NCI-H2029 treated with DMSO at 0.1 percent for 48 hours (cell line): ENCODE results near the gene ALG2.

Experiments
- DNase-seq: peaks from one replicate; lab custom pipeline; 2025; lab: John Stamatoyannopoulos, UW

The ALG2 gene, protein sequence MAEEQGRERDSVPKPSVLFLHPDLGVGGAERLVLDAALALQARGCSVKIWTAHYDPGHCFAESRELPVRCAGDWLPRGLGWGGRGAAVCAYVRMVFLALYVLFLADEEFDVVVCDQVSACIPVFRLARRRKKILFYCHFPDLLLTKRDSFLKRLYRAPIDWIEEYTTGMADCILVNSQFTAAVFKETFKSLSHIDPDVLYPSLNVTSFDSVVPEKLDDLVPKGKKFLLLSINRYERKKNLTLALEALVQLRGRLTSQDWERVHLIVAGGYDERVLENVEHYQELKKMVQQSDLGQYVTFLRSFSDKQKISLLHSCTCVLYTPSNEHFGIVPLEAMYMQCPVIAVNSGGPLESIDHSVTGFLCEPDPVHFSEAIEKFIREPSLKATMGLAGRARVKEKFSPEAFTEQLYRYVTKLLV

DNA sequence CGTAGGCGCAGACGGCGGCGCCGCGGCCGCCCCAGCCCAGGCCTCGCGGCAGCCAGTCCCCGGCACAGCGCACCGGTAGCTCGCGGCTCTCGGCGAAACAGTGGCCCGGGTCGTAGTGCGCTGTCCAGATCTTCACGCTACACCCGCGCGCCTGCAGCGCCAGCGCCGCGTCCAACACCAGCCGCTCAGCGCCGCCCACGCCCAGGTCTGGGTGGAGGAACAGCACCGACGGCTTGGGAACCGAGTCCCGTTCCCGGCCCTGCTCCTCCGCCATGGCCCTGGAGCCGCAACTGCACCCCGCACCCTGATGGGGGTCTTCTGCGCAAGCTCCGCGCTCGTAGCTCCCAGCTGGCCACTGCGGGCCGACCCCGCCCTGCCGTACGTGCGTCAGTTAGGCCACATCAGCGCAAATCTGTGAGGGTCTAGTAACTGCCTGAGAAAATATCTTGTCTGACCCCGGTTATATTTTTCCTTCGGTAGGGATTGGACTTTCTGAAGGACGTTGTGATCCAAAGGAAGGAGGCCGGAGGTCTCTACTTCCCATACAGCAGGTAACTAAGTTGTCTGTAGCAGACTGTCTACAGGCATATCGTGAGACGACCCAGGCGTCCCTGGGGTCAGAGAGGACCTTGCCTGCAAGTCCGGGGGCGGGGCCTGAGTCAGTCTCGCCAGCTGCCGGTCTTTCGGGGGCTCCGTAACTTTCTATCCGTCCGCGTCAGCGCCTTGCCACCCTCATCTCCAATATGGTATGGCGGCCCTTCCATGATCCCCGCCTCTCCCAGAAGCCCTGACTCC lies at the start of gene ALG2, which contains the start of gene SEC61B:
TSS of gene ALG2 (minus strand) at position 322 of the 795 bp plus-strand sequence. CDS start at position 274, 48 bp downstream.
TSS of gene SEC61B (plus strand) at position 662 of the 795 bp plus-strand sequence. CDS start at position 744, 82 bp downstream.
- peak; percentile 98 for DNase-seq

DNA sequence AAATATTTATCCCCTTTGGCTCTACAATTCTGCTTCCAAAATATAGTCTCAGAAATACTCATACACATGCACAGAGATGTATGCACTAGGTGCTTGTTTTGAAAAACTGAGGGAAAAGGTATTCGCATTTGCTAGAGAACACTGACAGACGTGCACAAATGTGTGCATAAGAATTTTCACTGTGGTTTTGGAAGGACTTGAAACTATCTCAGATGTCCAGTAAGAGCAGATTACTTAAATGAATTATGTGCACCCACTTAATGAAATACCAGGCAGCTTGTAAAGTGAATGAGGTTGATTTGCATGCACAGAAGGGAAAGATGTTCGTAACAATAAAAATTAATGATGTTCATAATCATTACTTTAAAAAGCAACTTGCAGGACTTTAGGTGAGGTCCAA lies 48.7 kb upstream of the ALG2 start:
- no peak for DNase-seq

DNA sequence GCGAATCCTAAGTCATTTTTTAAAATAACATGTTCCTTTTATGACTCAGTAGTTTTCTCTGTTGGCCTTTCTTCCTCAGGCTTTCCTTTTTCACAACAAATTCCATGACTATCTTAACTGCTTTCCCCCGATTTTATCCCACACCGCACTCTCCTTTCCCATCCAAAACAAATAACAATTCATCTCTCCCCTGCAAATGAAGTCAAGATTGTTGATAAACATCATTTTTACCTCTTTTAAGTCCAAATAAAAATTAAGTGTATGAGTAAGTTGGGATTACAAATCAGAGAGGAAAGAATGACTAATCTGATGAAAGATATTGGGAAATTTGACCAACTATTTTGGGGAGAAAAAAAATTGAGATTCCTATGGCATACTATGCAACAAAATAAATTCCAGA lies 47.7 kb upstream of the ALG2 start:
- no peak for DNase-seq

DNA sequence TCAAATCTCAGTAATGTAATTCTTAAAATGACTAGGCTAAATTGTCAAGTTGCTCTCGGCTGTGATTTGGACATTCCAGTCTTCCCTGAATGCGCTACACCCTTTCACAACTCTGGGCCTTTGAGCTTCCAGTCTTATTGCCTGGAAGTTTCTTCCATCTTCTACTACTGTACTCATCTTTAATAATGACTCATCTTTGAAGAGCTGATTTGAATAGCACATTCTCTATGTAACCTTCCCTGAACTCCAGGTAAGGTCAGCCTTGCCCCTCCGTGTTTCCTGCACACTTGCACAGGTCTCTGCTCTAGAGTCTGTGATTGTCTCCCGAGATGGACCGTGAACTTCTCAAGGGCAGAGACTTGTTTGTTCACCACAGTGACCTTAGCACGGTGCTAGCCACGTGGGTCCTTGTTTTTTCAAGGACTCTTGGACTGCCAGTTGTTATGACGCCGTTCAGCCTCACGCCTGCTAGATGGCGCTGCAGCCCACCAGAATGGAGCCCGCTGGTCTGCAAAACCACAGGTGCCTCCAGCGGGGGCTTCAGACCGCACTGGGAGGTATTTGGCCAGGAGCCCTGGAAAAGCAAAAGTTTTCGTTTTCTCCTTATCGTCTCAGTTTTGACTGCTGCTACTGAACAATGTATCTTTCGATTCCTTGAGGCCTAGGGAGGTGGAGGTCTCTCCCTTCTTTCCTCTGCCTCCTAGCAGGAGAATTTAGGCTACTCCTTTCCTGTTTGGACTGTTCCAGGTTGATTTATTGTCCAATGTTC lies 44.7 kb upstream of the ALG2 start:
- DNase-seq = peak; percentile 16

DNA sequence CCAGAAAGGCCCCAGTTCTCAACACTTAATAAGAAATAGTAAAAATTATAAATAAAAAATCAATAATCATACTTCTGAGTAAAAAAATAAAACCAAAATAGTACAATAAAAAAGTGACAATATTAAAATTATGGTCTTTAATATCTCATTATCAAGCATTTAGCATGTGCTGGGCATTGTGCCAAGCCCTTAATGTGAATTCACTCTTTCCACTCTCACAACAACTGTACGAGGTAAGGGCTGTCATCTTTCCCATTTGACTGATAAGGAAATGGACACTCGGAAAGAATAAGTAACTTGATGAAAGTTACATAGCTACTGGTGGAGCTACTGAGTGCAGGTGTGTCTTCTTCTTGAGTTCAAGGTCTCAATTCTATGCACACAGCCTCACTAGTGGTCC lies 43.9 kb upstream of the ALG2 start:
- DNase-seq = no peak

DNA sequence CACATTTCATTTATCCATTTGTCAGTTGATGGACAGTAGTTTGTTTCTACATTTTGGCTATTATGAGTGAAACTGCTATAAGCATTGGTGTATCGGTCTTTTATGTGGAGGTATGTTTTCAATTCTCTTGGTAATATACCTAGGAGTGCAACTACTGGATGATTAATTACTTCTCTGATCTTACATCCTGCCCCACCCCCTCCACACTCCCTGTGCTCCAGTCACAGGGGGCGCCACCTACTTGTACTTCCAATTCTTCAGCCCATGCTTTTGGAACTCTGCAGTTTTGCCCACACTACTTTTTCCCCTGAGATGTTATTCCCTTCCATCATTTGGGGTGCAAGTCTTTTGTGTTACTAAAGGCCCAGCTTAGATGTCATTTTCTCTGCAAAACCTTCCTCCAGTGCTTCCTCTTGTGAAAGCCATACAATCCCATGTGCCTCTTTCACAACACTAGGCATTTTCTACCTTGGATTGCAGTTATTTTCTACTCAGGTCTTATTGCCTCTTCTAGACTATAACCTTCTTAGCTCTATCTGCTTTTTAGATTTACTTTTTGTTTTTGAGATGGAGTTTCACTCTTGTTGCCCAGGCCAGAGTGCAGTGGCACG lies 42.4 kb upstream of the ALG2 start:
- DNase-seq = no peak

DNA sequence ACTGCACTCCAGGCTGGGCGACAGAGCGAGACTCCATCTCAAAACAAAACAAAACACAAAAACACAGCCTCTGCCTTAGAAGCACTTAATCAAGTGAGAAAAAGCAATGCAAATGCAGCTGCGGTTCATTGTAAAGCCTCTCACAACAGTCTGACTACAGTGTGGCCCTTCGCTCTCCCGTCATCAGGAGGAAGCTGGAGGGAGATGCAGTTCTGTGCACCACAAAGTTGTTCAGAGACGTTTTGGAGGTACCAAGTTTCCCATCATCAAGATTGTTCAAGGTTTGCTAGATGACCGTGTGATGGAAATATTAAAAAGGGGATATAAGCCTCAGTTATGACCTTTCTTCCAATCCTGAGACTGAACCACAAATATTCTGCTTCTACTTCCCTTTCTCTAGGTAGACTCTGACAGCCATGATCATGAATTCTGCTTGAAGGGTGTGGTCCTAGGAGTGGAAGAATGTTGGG lies 41.2 kb upstream of the ALG2 start:
- DNase-seq = no peak

DNA sequence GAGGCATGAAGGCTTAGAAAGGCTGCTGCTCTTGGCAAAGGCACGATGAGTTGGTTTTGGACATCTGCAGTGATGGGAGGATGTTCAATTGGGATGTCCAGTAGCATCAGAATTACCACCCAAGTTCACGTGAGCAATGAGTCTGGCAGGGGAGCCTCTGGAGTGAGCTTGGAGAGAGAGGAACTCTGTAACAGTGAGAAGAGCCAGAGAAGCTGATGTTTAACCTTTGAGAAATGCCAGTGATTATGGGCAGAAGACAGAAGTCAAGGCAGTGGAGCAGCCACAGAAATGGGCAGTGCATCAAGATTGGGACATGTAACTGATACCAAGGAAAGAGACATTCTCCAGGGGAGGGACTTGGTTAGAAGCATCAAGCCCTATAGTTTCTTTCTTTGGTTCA lies 40.2 kb upstream of the ALG2 start:
- no peak for DNase-seq

DNA sequence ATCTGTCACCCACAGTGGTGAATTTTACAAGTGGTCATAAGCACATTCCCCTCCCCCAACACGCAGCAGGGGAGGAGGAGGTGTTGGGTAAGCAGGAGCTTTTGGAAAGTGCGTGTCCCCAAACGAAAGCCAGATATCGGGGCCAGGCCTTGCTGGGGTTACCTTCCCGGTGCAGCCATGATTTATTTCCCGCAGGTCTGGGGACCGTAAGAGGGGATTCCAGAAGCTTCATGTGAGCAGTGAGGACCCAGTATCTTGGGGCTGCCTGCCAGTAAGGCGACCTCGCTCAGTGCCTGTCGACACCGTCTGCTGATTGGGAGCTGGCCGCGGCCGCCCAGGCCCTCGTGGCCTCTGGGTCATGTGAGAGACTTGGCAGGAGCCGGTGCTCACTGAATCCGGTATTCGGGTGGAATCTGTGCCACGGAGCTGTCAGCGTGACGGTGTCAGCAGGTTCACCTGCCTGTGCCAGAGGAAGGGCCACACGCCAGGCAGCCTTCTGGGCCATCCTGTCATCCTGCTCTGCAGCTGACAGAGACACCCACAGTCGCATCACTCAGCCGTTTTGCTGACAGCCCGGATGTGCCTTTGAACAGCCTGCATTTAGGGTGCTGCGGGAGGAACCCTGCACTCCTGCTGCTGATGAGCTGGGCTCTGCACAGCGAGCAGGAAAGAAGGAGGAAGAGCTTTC lies 37.6 kb upstream of the ALG2 start:
- DNase-seq = peak; percentile 55

DNA sequence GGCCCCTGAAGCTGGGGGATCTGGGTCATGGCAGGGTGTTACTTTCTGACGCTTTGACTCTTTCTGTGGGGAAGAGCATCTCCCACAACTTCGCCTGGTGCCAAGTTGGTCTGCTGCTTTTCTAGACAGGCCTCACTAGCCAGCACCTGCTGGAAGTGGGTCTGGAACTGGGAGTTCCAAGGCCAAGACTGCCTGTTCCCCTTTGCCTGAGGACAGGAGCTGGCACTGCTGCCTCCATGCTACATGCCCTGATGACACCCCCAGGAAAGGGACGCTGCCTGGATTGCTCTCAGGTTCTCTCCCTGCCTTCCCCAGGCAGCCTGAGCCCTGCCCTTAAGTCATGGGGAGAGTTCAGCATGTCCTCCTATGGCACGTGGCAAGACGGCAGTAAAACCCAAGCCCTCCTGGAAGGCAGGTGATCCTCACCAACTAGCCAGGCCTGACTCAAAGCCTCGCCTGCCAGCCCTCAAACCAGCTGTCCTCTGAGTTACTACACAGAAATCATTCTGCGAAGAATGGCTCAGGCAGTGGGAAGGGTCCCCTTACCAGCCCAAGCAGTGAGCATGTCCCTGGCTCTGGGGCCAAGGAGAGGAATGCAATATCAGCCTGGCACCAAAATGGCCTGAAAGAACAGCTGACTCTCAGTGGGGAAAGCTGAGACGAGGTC lies 36.1 kb upstream of the ALG2 start:
- no peak for DNase-seq

DNA sequence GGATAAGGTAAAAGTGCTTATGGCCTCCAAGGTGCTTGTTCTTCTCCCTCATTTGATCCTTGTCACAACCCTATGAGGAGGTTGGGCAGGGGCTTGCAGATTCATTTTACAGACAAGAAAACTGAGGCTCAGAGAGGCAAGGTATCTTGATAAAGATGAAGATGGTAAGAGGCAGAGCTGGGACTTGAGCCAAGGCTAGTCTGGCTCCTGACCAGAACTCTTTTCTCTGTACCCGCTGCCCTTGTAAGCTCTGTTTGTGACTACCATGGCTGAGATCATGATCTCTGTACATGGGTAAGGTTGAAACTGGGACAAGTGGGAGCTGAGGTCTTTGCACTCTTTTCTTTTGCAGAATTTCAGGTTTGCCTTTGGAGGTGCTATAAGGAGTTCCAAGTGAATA lies 33.9 kb upstream of the ALG2 start:
- no peak for DNase-seq

DNA sequence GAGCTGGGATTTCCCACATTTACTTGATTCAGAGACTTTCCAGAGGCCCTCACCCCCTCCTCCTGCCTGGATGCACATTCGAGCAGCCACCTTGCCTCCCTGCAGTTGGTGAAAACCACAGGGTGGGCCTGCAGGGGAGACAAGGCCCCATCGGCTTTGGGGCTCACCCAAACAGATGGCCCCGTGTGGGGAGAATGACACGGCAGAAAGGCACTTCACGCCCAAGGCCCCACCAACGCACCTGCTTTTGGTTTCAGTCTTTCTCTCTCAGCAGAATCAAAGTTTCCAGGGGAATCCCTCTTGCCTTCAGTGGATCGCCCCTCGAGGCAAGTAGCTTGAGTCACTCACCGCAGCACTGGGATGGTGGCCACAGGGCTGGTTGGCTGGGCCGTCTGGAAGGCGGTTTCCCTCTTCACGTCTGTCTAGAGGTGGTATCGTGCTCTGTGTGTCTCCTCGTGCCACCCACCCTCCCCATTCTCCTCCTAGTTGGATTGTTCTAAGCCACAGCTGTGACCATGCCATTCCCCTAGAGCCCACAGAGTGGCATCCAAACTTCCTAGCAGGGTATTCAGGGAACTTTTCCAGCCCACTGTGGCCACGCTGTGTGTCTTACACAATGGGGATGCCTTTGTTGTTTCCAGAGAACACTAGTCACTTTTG lies 32.2 kb upstream of the ALG2 start:
- no peak for DNase-seq

DNA sequence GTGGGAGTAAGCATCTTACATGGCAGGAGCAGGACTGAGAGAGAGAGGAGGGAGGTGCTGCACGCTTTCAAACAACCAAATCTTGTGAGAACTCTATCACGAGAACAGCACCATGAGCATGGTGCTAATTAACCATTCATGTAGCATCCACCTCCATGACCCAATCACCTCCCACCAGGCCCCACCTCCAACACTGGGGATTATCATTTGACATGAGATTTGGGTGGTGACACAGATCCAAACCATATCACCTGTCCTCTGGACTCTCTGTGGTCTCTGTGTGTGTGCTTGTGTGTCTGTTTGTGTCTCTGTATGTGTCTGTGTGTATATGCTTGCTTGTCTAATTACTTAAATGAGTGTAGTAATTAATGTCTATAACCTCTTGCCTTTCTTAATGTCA lies 31.4 kb upstream of the ALG2 start:
- DNase-seq = no peak

DNA sequence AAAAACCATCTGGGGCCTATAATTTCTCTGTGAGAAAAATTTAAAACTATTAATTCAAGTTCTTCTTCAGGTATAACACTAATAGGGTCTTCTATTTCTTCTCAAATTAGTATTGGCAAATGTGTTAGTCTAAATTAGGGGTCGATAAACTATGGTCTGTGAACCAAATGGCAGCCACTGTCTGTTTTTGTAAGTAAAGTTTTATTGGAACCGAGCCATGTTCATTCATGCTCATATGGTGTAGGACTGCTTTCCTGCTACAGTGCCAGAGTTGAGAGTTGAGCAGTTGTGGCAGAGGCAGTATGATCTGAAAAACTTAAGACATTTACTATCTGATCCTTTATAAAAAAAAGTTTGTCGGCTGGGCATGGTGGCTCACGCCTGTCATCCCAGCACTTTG lies 29.4 kb upstream of the ALG2 start:
- no peak for DNase-seq

DNA sequence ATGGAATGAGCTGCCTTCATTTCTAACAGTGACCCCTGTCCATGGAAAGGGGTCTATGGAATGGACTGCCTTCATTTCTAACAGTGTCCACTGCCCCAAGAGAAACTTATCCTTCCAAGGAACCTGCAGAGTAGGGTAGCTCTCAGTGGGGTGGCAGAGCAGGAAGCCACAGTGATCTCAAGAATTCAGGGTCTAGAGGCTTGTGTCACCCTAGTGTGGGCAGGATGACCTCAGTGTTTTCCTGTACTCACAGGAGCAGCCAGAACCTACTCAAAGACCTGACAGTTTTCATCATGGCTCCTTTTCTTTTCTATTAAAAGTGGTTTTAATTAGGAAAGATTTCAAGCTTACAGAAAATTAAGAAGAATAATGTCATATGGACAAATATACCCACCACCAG lies 27.9 kb upstream of the ALG2 start:
- DNase-seq = no peak

DNA sequence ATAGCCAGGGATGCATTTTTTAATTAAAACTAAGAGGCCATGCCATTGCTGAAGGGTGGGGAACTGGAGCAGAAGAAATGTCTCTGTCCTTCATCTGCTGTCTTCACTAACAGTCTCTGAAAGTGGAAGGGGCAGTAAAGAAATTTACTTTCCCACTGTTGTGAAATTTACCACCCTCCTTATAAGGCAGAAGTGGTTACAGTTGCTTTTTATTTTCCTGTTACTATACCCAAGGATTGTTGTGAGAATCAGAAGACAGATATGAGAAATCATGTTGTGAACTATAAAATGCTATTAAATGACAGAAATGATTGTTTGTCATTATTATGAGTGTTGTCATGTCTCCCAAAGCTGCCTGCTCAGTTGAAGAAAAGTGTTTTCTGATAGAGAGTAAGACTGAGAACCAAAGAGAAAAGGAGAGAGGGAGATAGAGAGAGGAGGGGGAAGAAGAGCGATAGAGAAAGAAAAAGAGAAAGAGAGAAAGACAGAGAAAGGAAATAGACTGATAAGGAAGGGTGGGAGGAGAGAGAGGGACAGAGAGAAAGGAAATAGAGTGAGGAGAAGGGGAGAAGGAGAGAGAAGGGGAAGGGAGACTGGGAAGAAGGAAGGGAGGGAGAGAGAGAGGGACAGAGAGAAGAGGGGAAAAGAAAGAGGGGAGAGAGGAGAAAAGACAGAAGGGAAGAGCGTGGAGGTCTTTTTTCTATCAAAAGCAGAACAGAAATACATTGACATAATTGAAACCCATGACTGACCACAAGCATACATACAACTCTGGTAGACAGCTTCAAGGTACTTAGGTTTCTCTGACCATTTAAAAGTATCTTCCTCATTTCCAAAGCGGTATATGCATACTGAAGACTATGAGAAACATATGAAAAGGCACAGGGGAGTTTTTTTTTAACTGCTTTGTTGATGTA lies 22.9 kb upstream of the ALG2 start:
- no peak for DNase-seq

DNA sequence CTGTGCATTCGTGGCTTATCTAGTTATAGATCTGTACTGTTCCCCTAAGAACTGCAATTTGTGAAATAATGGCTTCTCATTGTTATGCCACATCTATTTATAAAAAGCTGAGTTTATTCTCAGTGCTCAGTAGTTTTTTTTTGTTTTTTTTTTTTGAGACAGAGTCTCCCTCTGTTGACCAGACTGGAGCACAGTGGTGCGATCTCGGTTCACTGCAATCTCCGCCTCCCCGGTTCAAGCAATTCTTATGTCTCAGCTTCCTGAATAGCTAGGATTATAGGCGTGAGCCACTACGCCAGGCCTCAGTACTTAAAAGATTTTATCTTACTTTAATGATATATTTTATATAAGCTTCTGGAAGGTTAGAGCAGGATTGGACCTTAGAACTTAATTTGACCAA lies 19.4 kb upstream of the ALG2 start:
- DNase-seq = no peak

DNA sequence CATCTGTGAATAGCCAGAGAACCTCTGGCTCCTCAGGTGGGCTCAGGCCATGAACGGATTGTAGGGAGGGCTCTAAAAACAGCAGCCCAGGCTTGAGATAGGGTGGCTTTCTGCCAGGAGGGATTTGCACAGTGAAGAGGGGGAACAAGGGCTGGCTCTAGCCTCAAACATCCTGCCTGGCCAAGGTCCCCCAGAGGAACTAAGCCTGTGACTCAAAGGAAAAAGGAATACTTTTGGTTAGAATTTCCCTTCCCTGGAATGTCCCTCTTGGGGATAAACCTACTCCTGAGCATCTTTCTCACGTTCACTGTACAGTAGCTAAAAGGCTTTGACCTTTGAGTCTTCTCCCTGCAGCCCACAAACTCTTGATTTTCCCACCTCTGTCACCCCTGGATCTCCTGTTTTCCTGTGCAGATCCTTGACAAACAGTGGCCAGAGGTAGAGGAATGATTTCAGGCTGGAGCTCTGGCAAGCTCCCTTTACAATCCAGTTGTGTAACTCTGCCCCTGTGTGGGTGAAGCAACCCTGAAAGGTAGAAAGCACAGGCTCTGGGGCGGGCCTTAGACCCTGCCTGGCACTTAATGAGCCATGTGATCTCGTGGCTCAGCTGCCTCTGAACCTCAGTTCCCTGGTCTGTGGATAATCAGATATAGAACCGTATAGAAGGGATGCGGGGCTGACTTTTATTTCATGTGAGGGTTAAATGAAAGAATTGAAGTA lies 17.8 kb upstream of the ALG2 start:
- DNase-seq = no peak
